ENCODE measurements around the gene CRIP2.

Gene CRIP2

GRCh38 chr14:105493921-105494605 is 19.4 kb downstream of the CRIP2 start:
- H3K27me3 ChIP-seq (ENCODE audit: insufficient read depth, low read length): no peaks in the 10 kb centered on the region

DNA sequence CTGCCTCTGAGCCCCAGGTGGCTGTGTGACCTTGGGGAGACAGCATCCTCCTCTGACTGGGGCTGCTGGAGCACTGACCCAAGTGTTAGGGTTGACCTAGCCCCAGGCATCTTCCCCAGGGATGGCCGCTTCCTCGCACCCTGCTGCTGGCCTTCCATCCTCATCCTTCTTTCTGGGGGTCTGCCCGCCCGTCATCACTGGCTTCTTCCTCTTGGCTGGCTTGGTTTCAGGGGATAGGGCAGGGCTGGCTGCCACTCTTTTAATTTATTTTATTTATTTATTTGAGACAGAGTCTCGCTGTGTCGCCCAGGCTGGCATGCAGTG is 19.9 kb downstream of the CRIP2 start:
- Histone ChIP-seq H3K23ac (ENCODE audit: low read length) (no peak overlapping the region), H3K79me2 (ENCODE audit: control insufficient read depth, insufficient read depth, low read length, poor library complexity) (peaks cover 2% of the 10 kb centered on the region), H3K4ac (ENCODE audit: low read depth, low read length) (no peak overlapping the region), H3K4me1 (ENCODE audit: control insufficient read depth in 1 of 2, insufficient read depth in 2 of 2, low read length in 2 of 2) (peaks cover 5 to 11% of the 10 kb centered on the region in 2 experiments), H3K4me3 (ENCODE audit: low read depth, low read length) (no peak overlapping the region), H3K9ac (ENCODE audit: low read length) (no peak overlapping the region), H3K9me3 (ENCODE audit: insufficient read depth, low read depth, low read length) (peaks cover 26% of the 10 kb centered on the region), H2BK5ac (ENCODE audit: low read depth, low read length, poor library complexity) (no peak overlapping the region), H2AFZ (ENCODE audit: insufficient read depth, low read length, poor library complexity) (no peak overlapping the region), H3K18ac (ENCODE audit: low read length) (no peak overlapping the region), H4K8ac (ENCODE audit: low read depth, low read length) (no peak overlapping the region), H3K4me2 (ENCODE audit: low read length) (no peak overlapping the region), H3K27me3 (ENCODE audit: insufficient read depth, low read length) (no peaks in the 10 kb centered on the region), H2AK5ac (ENCODE audit: low read length) (no peak overlapping the region), H2BK120ac (ENCODE audit: insufficient read depth, low read length, poor library complexity) (no peak overlapping the region), H3K27ac (ENCODE audit: low read depth, low read length) (no peak overlapping the region), H2BK12ac (ENCODE audit: low read length) (no peak overlapping the region), H4K91ac (ENCODE audit: low read depth, low read length) (no peak overlapping the region), H3K36me3 (ENCODE audit: control insufficient read depth in 1 of 2, insufficient read depth in 2 of 2, low read length in 2 of 2) (peaks cover 3 to 9% of the 10 kb centered on the region in 2 experiments), H4K12ac (ENCODE audit: low read depth, low read length) (no peak overlapping the region), H3K79me1 (ENCODE audit: low read length) (peaks cover 6% of the 10 kb centered on the region), H3K14ac (ENCODE audit: low read length) (no peak overlapping the region)
- no peak for DNase-seq
- no CpG with 5 or more reads among the region's 6 CpGs for whole genome bisulfite sequencing (ENCODE audit: extremely low coverage, insufficient coverage, insufficient read length)

More at GRCh38 chr14:105493921-105494605, 19.4 kb downstream of the CRIP2 start:
- H3K4me2 ChIP-seq (ENCODE audit: low read length): no peak overlapping the region
- H3K9me3 ChIP-seq (ENCODE audit: insufficient read depth, low read depth, low read length): peaks cover 26% of the 10 kb centered on the region
- H4K91ac ChIP-seq (ENCODE audit: low read depth, low read length): no peak overlapping the region
- H4K8ac ChIP-seq (ENCODE audit: low read depth, low read length): no peak overlapping the region
- H3K4me3 ChIP-seq (ENCODE audit: low read depth, low read length): no peak overlapping the region
- H3K9ac ChIP-seq (ENCODE audit: low read length): no peak overlapping the region
- H3K79me2 ChIP-seq (ENCODE audit: control insufficient read depth, insufficient read depth, low read length, poor library complexity): peaks cover 2% of the 10 kb centered on the region
- peaks cover 3 to 9% of the 10 kb centered on the region in 2 experiments for H3K36me3 ChIP-seq (ENCODE audit: control insufficient read depth in 1 of 2, insufficient read depth in 2 of 2, low read length in 2 of 2)
- H4K12ac ChIP-seq (ENCODE audit: low read depth, low read length): no peak overlapping the region
- WGBS (ENCODE audit: extremely low coverage, insufficient coverage, insufficient read length): no CpG with 5 or more reads among the region's 16 CpGs
- no peak overlapping the region for H3K14ac ChIP-seq (ENCODE audit: low read length)
- no peak overlapping the region for H3K18ac ChIP-seq (ENCODE audit: low read length)
- no peak overlapping the region for H2AFZ ChIP-seq (ENCODE audit: insufficient read depth, low read length, poor library complexity)
- no peak overlapping the region for H2AK5ac ChIP-seq (ENCODE audit: low read length)
- H3K4ac ChIP-seq (ENCODE audit: low read depth, low read length): no peak overlapping the region
- H3K27ac ChIP-seq (ENCODE audit: low read depth, low read length): no peak overlapping the region
- no peak overlapping the region for H2BK120ac ChIP-seq (ENCODE audit: insufficient read depth, low read length, poor library complexity)
- no peak overlapping the region for H3K23ac ChIP-seq (ENCODE audit: low read length)
- no peak overlapping the region for H2BK5ac ChIP-seq (ENCODE audit: low read depth, low read length, poor library complexity)
- no peak for DNase-seq
- H2BK12ac ChIP-seq (ENCODE audit: low read length): no peak overlapping the region
- H3K79me1 ChIP-seq (ENCODE audit: low read length): peaks cover 6% of the 10 kb centered on the region
- H3K4me1 ChIP-seq (ENCODE audit: control insufficient read depth in 1 of 2, insufficient read depth in 2 of 2, low read length in 2 of 2): peaks cover 9 to 16% of the 10 kb centered on the region in 2 experiments

DNA sequence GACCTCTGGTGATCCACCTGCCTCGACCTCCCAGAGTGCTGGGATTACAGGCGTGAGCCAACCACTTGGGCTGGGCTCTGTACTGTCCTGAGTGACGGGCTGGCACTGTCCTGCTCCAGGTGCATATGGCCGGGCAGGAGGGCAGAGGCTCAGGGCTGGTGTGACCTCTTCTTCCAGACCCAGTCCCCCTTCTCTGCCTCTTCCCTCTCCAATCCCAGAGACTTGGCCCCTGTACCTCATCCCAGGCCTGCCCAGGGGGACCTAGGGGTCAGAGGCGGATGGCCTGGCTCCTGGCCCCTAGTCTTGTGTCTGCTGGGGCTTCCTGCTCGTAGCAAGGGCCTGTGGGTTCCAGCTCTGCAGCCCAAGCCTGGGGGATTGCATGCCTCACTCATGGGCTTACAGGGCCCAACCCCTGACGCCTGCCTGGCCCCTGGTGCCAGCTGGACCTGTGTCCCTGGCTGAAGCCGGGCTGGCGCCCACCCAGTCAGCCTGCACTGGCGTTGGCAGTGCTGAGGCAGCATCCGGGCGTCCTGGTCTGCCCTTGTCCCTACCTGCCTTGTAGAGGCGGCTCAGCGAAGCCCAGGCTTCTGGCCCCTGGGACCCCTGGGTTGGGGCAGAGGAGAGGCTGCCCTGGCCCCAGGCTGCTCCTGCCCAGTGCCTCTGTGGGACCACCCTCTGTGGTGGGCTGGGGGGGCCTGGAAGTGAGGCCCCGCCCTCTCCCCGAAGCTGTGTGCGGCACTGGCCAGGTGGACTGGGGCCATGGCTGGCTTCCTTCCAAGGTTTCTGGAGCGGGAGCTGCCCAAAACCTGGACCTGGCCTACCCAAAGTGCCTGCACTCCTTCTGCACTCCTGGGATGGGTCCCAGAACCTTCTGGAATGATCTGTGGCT is 20.7 kb downstream of the CRIP2 start:
- peaks cover 3% of the 10 kb centered on the region for H3K79me1 ChIP-seq (ENCODE audit: low read length)
- H3K14ac ChIP-seq (ENCODE audit: low read length): no peak overlapping the region
- H3K18ac ChIP-seq (ENCODE audit: low read length): no peak overlapping the region
- H3K27ac ChIP-seq (ENCODE audit: low read depth, low read length): no peak overlapping the region
- no peak overlapping the region for H4K91ac ChIP-seq (ENCODE audit: low read depth, low read length)
- H3K79me2 ChIP-seq (ENCODE audit: control insufficient read depth, insufficient read depth, low read length, poor library complexity): no peaks in the 10 kb centered on the region
- peaks cover 3 to 9% of the 10 kb centered on the region in 2 experiments for H3K36me3 ChIP-seq (ENCODE audit: control insufficient read depth in 1 of 2, insufficient read depth in 2 of 2, low read length in 2 of 2)
- H4K12ac ChIP-seq (ENCODE audit: low read depth, low read length): no peak overlapping the region
- H3K9ac ChIP-seq (ENCODE audit: low read length): no peak overlapping the region
- H2BK5ac ChIP-seq (ENCODE audit: low read depth, low read length, poor library complexity): no peak overlapping the region
- H2BK120ac ChIP-seq (ENCODE audit: insufficient read depth, low read length, poor library complexity): no peak overlapping the region
- H3K4me2 ChIP-seq (ENCODE audit: low read length): no peak overlapping the region
- H4K8ac ChIP-seq (ENCODE audit: low read depth, low read length): no peak overlapping the region
- no CpG with 5 or more reads among the region's 18 CpGs for WGBS (ENCODE audit: extremely low coverage, insufficient coverage, insufficient read length)
- H2BK12ac ChIP-seq (ENCODE audit: low read length): no peak overlapping the region
- no peak overlapping the region for H2AK5ac ChIP-seq (ENCODE audit: low read length)
- H3K4me1 ChIP-seq (ENCODE audit: control insufficient read depth in 1 of 2, insufficient read depth in 2 of 2, low read length in 2 of 2): peaks cover 5 to 6% of the 10 kb centered on the region in 2 experiments
- no peak overlapping the region for H2AFZ ChIP-seq (ENCODE audit: insufficient read depth, low read length, poor library complexity)
- H3K9me3 ChIP-seq (ENCODE audit: insufficient read depth, low read depth, low read length): peaks cover 32% of the 10 kb centered on the region
- no peak for DNase-seq
- no peaks in the 10 kb centered on the region for H3K27me3 ChIP-seq (ENCODE audit: insufficient read depth, low read length)
- H3K23ac ChIP-seq (ENCODE audit: low read length): no peak overlapping the region
- no peak overlapping the region for H3K4ac ChIP-seq (ENCODE audit: low read depth, low read length)
- H3K4me3 ChIP-seq (ENCODE audit: low read depth, low read length): no peak overlapping the region

DNA sequence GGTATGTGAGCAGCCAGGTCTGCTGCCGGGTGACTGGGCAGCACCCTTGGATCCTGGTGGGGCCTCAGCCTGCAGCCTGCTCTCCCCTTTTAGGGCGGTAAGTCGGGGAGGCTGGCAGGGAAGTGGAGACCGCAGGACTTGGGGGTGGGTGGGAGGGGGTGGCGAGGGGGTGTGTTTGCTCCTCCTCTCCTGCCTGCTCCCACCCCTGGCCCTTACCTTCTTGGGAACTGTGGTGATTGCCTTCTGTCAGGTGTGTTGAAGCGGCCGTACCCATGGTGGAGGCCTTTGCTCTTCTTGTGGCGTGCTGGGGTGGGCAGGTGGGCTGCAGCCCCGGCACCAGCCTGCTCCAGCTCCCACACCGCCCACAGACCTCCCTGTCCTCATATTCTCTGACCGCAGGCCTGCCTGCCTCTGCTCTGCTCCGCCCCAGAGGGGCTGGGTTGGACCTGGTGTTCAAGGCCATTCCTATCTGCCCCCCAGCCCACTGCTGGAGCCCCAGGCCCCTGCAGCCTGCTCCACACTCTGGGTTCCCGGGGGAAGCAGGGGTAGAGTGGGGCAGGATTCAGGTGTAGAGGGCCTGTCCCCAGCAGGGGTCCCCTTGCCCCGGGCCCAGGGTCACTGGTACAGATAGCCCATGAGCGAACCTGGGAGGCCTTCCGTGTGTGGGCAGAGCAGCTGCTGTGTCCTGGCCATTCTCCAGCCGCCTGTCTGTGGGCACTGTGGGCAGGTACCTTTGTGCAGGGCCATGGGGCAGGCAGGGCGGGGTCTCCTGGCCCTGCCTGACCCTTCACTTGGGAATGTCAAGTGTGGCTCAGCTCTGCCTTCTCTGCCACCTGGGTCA is 21.6 kb downstream of the CRIP2 start:
- H3K79me1 ChIP-seq (ENCODE audit: low read length): peaks cover 2% of the 10 kb centered on the region
- H3K4ac ChIP-seq (ENCODE audit: low read depth, low read length): no peak overlapping the region
- H3K23ac ChIP-seq (ENCODE audit: low read length): no peak overlapping the region
- DNase-seq: peak in 1 of 2 donors; percentile 20
- peaks cover 3 to 9% of the 10 kb centered on the region in 2 experiments for H3K36me3 ChIP-seq (ENCODE audit: control insufficient read depth in 1 of 2, insufficient read depth in 2 of 2, low read length in 2 of 2)
- no peak overlapping the region for H3K9ac ChIP-seq (ENCODE audit: low read length)
- no peak overlapping the region for H2BK120ac ChIP-seq (ENCODE audit: insufficient read depth, low read length, poor library complexity)
- no peak overlapping the region for H3K18ac ChIP-seq (ENCODE audit: low read length)
- H3K27me3 ChIP-seq (ENCODE audit: insufficient read depth, low read length): no peaks in the 10 kb centered on the region
- H2AK5ac ChIP-seq (ENCODE audit: low read length): no peak overlapping the region
- no peak overlapping the region for H3K4me3 ChIP-seq (ENCODE audit: low read depth, low read length)
- H3K14ac ChIP-seq (ENCODE audit: low read length): no peak overlapping the region
- no peak overlapping the region for H4K8ac ChIP-seq (ENCODE audit: low read depth, low read length)
- WGBS (ENCODE audit: extremely low coverage, insufficient coverage, insufficient read length): no CpG with 5 or more reads among the region's 18 CpGs
- no peak overlapping the region for H4K91ac ChIP-seq (ENCODE audit: low read depth, low read length)
- H4K12ac ChIP-seq (ENCODE audit: low read depth, low read length): no peak overlapping the region
- H3K4me1 ChIP-seq (ENCODE audit: control insufficient read depth in 1 of 2, insufficient read depth in 2 of 2, low read length in 2 of 2): peaks cover 5 to 6% of the 10 kb centered on the region in 2 experiments
- peaks cover 36% of the 10 kb centered on the region for H3K9me3 ChIP-seq (ENCODE audit: insufficient read depth, low read depth, low read length)
- no peak overlapping the region for H2BK5ac ChIP-seq (ENCODE audit: low read depth, low read length, poor library complexity)
- no peak overlapping the region for H3K27ac ChIP-seq (ENCODE audit: low read depth, low read length)
- no peak overlapping the region for H3K4me2 ChIP-seq (ENCODE audit: low read length)
- H3K79me2 ChIP-seq (ENCODE audit: control insufficient read depth, insufficient read depth, low read length, poor library complexity): no peaks in the 10 kb centered on the region
- H2BK12ac ChIP-seq (ENCODE audit: low read length): no peak overlapping the region
- H2AFZ ChIP-seq (ENCODE audit: insufficient read depth, low read length, poor library complexity): no peak overlapping the region
